COLO668 (cell line): Measurements from ENCODE around the gene CAPN11.
"Not testable (repeated sequence)": the region's sequence is repeated elsewhere in the genome, so short reads cannot be mapped to it uniquely, and the experiment has no call there.

Source experiments
- DNase-seq: peaks from one replicate; lab custom pipeline; 2025; ENCODE audit not compliant: unreplicated experiment; lab: John Stamatoyannopoulos, UW

The CAPN11 gene

DNA sequence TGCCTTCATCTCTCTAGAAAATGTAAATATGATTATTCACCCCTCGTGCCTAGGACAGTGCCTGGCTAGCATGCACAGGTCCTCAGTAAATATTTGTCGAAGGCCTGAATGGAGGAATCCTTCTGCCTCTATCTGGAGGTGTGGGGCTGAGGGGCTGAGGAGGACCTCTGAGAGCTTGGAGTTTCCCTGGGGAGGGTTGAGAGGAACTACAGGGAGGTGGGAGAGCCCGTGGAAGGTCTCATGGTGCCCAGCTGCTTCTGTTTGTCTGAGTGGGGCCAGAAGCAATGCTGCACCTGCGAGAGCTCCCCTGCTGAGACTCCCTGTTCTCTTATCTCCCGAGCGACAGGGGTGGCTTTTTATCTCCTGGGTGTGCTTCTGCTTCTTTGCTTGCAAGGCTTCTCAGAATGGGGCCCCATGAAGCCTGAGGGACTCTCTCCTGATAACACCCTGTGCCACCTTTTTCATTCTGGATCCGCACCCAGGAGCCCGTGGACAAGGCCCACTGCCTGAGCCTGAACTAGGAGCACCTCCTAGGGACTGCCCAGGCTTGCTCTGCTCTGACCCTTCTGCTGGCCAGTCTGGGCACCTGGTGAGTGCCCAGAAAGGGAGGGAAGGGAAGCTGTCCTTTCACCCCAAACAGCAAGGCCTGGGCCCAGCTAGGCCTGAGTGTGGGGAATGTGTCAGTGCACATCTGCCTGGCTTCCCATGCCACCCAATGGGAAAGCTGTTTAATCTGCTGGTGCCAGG is 67.1 kb downstream of the CAPN11 start:
- DNase-seq, result peak; percentile 34

DNA sequence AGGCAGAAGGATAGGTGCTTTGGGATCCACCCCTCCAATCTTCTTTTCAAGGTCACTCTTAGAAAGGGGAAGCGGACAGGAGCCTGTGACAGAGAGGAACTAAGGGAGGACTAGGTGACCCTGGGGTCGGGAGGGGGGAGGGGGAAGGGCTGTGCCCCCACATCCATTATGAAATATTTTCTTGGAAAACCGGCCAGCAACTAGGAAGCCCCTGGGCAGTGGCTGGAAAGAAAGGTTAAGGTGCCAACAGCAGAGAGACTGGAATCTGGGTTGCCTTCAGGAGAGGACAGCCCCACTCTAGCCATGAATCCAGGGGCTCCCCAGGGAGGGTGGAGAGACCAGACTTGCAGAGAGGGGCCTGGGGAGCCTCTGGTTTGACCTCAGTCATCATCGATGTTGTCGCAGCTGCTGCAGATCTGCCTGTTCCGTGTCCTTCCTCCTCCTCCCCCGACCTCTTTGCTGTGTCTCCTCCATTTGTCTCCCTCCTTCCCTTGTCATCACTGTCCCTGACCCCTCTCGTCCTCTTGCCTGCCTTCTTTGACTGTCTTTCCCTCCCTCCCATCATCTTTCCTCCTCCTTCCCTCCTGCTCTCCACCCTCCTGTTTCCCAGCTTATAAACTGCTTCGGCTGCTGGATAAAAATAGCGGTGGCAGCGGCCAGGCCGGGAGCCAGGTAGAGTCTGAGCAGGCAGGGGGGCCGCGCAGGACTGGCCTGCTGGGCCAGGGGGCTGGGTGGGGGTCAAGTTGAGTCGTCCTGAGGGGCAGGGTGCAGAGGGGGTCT is 67.9 kb downstream of the CAPN11 start:
- peak; percentile 6 for DNase-seq

DNA sequence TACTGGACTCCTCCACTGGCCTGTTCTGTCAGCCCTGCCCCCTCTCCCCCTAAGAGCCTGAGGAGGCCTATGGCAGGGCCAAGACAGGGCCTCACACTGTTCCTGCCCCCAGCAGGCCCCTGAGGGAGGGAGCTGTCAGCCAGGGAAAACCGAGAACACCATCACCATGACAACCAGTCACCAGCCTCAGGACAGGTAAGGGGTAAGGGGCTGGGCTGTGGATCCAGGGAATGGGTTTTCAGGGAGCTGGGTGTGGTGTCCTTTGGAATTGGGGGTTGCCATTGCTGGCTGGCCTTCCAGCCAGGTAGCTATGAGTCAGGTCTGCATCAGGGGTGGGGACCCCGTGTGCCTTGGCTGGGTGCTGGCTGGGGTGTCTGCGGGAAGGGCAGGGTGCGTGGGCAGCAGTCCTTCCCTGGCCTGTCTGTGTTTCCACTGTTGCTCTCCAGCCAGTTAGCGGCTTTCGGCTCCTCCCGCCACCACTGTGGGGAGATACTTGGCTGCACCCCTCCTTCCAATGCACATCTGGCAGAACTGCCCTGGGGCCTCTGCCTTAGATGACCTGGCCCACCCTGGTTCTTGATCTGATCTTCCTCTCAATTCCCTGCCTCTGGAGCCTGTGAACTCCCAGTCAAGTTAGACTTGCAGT is 68.7 kb downstream of the CAPN11 start:
- DNase-seq, result no peak

DNA sequence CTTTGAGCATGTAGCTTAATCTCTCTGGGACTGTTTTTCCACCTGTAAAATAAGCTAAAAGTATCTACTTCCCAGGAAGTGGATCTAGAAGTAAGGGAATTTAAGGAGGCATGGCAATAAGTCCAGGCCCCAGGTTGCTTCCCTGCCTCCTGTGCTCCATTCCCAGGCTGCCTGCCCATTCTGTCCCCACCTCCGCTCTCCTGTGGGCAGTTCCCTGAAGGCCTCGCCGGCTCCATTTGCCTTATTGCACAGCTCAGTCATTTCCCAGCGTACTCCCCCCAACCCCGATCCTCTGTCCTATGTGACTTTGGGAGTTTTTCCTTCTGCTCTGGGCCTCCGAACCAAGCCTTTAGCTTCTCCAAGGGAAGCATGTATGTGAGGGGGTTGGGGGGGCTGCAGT is 69.4 kb downstream of the CAPN11 start:
- DNase-seq, result no peak

DNA sequence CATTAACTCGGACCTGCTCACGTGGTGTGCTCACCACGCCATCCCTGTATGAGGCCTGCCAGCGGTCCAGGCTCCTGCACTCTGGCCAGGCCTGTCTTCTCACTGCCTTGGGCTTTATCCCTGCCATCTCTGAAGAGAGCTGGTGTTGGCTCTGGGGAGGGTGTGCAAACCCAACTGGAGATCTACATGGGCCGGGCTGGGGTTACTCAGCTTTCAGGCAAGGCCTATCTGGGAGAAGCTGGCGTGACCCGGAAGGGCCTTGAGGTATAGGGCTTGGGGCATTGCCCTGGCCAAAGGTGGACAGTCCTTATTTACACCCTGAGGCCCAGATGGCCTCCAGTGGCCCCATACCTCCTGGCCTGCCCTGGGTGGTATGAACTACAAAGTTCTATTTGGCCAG is 69.8 kb downstream of the CAPN11 start:
- no peak for DNase-seq

DNA sequence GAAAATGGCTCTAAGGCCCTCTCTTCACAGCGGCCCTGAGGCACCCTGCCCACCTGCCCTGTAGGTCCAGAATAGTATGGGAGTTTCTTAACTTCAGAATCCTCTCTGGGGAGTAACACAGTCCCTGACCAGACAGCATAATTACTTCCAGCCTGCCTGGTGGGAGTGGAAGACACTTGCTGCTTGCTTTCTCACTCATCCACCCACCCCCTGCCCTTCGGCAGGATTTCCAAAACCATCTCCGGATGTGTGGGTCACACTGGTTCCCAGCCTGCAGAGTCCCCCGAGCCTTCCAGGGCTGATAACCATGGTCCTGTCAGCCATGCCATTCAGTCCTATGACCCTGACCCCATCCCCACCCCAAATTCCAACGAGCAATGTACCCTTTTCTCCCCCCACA is 70.2 kb downstream of the CAPN11 start:
- no peak for DNase-seq

DNA sequence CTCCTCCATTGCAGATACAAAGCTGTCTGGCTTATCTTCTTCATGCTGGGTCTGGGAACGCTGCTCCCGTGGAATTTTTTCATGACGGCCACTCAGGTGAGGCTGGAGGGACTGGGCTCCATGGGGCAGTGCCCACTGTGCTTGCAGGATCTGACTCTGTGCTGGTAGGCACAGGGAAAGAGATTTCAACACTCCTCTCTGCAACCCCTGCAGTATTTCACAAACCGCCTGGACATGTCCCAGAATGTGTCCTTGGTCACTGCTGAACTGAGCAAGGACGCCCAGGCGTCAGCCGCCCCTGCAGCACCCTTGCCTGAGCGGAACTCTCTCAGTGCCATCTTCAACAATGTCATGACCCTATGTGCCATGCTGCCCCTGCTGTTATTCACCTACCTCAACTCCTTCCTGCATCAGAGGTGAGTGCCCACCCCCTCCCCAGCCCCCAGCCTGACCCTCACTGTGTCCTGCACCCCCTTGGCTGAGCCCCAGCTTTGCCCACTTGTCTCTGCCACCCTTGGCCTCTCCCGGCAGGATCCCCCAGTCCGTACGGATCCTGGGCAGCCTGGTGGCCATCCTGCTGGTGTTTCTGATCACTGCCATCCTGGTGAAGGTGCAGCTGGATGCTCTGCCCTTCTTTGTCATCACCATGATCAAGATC is 70.9 kb downstream of the CAPN11 start:
- no peak for DNase-seq

DNA sequence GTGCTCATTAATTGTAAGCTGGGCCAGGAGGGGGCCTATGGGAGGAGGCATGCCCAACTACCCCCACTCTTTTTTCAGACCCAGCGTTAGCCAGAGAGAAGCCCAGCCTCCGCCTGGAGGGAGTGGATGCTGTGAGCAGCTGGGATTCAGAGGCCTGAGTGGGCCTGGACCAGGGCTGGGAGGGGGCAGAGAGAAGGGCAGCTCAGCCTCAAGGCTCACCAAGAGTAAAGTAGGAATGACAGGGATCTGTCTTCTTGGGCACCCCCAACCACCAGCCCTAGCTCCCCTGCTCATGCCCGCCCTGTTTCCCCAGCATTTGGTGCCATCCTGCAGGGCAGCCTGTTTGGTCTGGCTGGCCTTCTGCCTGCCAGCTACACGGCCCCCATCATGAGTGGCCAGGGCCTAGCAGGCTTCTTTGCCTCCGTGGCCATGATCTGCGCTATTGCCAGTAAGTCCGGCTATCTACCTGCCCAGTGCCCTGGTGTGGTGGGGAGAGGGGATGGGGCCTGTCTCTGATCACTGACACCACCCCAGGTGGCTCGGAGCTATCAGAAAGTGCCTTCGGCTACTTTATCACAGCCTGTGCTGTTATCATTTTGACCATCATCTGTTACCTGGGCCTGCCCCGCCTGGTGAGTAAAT is 71.5 kb downstream of the CAPN11 start:
- DNase-seq, result no peak

DNA sequence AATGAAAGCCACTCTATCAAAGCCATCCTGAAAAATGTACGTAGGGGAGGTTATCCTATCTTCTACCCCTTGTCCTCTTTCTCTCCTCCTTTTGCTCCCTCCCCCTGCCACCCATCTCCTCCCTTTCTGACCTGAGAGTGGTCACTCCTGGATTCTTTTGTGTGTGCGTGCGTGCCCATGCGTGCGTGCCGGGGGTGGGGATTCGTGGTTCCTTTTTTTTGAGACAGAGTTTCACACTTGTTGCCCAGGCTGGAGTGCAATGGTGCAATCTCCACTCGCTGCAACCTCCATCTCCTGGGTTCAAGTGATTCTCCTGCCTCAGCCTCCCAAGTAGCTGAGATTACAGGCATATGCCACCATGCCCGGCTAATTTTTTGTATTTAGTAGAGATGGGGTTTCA is 72.8 kb downstream of the CAPN11 start:
- not testable (repeated sequence) for DNase-seq

DNA sequence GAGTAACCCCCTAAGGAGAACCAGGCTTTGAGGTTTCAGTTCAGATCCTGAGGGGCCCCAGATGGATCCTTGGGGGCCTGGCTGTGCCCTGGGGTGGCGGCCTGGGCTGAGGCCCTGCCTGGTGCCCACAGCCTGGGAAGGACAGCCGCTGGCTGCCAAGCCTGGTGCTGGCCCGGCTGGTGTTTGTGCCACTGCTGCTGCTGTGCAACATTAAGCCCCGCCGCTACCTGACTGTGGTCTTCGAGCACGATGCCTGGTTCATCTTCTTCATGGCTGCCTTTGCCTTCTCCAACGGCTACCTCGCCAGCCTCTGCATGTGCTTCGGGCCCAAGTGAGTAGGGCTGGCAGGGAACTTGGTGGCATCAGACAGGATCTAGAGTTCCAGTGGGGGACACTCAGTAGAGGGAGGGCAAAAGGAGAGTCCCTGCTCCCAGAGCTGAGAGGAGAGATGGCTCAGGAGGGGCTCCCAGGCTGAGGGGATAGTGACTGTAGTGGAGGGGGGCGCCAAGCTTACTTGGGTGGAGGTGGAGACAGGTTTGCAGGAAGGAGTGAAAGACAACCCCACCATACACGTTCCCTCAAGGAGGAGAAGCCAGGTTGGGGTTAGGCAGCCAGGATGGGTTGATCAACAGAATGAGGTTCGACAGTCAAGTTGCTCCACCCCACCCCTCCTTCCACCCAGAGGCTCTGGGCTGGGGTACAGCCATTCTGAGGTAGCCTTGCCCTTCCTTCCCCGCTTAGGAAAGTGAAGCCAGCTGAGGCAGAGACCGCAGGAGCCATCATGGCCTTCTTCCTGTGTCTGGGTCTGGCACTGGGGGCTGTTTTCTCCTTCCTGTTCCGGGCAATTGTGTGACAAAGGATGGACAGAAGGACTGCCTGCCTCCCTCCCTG is 74.3 kb downstream of the CAPN11 start:
- no peak for DNase-seq

DNA sequence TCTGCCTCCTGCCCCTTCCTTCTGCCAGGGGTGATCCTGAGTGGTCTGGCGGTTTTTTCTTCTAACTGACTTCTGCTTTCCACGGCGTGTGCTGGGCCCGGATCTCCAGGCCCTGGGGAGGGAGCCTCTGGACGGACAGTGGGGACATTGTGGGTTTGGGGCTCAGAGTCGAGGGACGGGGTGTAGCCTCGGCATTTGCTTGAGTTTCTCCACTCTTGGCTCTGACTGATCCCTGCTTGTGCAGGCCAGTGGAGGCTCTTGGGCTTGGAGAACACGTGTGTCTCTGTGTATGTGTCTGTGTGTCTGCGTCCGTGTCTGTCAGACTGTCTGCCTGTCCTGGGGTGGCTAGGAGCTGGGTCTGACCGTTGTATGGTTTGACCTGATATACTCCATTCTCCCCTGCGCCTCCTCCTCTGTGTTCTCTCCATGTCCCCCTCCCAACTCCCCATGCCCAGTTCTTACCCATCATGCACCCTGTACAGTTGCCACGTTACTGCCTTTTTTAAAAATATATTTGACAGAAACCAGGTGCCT is 75.0 kb downstream of the CAPN11 start:
- DNase-seq, result no peak
